ENCODE results near the gene STK32B.
A peak's percentile ranks its signal among the peaks of the same experiment; 100 is the strongest.
"Not testable (repeated sequence)": the region's sequence is repeated elsewhere in the genome, so short reads cannot be mapped to it uniquely, and the experiment has no call there.

The STK32B gene

DNA sequence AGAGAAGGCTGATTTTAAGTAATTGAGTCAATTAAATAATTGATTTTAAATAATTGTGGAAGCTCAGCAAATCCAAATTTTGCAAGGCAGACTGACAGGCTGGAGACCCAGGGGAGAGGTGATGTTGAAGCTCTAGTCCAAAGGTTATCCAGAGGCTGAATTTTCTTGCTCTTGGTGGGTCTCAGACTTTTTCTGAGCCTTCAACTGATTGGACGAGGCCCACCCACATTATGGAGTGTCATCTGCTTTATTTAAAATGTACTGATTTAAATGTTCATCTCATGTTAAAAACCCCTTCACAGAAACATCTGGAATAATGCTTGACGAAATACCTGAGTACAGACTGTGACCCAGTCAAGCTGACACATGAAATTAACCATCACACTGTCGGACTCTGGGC lies 20.4 kb upstream of the STK32B start:
- DNase-seq (ENCODE audit: low read depth), result no peak

DNA sequence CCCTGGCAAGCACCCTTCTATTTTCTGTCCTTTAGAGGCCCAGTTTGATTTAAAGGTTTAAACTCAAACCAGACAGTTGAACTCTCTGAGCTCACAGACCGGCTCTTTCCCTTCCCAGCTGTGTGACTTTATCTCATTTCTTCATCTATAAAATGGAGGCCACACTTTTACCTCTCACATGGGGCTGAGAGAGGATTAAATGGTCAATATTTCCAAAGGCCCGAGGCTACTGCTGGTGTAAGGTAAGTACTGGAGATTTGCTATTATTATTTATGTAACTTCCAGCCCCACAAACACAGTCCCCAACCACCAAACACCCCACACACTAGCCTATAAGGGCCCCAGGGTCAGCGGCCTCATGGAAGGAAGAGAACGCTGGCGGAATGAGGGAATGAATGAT lies 18.5 kb upstream of the STK32B start:
- DNase-seq (ENCODE audit: low read depth), result no peak

DNA sequence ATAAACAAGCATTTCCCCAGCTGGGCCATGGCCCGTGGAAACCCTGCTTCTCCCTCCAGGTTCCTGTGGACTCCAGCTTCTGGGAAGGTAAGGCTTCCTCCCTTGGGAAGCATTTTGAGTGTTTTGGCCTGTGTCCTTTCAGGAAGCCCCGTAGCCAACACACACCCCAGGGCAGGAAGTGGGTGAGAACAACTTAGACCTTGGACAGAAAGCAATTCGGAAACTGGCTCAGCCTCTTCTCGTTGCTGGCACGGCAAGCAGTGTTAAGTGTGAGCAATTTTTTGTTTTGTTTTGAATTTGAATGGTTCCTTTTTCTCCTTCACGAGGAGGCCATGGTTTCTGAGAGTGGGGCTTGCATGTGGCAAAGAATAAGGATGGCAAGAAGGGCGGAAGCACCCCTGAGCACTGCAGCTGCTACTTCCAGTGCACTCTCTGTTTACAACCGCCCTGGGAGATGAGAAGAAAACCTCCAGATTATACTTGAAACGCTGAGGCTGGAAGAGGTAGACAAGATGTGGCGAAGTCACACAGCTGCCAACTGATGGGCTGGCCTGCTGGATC lies 17.9 kb upstream of the STK32B start:
- DNase-seq (ENCODE audit: low read depth), result no peak

DNA sequence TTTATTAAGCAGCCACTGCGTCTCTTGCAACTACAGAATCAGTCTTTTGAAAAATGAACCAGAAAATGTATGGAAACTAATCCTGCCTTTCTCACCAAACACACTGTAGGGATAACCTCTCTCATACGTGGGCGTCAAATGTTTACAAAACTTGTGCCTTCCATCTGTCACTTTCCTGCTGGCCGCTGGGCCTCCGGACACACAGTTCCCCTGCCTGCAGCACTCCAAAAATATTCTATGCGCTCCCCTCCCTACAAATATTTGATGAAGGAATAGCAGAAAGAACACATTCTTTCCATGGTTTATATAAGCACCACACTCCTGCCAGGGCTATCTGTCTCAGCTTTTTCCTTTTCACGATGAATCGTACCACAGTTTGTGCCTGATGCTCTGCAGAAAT lies 17.1 kb upstream of the STK32B start:
- no peak for DNase-seq (ENCODE audit: low read depth)

DNA sequence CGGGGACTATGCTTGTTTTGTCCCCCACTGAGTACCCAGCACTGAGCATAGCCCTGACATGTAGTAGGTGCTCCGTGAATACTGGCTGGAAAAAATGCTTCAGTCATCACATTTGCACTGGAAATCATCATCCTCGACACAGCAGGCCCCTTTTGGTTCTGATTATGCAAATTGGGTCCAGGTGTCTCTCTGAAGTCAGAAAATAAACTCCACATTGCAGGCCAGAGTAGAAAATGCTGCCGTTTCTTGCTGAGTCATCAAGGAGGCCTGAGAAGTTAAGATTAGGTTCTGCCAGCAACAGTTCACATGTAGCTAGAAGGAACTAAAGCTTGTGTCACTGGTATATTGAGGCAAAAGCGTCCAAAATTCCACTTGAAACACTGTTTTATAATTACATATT lies 15.0 kb upstream of the STK32B start:
- peak; percentile 33 for DNase-seq (ENCODE audit: low read depth)

DNA sequence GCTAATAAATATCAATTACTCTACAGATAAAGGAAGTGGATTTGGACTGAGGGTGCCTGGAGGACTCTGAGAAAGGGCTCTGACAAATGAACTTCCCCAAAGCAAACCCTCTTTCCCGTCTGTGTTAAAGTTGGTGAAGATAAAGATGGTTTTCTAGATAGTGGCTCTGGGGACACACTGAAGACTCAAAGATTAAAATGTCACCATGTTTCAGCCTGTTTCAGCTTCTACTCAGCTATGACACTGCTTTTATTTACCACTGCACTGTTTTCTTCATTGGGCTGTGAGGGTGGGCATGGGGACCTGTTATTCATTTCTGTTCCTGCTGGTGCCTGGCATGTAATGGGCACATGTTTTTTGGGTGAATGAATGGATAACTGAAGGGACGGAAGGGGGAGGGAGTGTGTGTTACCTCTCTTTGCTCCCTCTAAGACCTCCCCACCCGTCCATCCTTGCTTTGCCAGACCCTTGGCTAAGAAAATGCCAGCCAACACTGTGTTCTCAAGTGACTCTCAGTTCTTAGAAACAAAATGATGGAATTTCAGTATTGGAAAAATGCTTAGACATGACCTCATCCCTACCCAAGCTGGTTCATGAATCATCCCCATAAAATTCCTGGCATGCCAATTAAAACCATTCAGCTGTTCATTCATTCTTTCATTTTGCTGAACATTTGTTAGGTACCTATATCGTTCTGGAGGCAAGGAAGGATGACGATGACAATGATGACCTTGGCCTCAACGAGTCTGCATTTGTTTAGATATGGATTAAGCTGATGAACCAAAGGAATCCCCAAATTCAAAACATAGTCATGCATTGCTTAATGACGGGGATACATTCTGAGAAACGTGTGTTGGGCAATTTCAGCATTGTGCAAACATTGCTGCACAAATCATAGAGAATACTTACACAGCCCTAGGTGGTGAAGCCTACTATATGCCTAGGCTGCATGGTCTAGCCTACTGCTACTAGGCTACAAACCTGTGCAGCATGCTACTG lies 13.4 kb upstream of the STK32B start:
- peak; percentile 99 for DNase-seq (ENCODE audit: low read depth)

DNA sequence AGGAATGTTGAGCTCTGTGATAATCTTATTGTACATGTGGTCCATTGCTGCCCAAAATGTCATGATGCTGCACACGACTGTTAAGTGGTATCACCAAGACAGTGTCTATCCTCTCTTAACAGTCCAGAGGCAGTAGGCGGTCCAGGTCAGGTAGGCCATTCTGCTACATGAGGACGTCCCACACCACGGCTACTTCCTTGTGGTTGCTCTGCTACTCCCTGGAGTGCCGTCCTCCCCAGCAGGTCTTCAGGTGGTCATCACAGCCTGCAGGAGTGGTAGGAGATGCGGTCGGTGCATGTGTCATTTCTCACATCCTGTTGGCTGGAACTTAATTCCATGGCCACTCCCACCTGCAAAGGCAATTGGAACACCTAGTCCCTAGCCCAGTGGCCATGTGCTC lies 11.5 kb upstream of the STK32B start:
- DNase-seq (ENCODE audit: low read depth), result no peak

DNA sequence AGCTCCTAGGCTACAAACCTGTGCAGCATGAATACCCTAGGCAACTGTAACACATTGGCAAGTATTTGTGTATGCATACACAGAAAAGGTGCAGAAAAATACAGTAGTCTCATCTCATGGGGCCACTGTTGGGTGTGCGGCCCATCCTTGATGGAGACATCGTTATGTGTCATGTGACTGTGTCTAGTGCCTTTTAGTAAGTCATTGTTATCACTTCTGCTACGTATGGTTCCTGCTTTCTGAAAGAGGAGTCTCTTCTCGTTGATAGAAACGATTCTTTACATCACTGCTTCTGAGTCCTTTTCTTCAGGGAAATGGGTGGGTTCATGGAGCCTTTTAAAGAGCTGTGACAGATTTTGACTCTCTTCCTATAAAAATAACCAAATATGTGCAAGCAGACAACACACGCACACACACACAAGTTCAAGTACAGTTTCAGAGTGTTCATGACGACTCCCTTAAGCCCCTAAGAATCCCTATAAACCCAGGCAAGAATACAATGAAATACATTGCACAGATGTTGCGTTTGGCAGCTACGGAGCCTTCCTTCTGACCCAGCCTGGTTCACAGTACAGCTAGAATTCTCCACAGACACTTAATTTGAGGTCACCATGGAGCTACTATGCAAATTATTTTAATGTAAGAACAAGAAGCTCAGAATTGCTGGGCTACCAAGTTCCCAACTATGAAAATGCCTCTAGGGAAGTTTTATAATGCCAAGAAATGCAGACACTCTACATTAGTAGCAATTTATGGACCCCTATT lies 10.2 kb upstream of the STK32B start:
- no peak for DNase-seq (ENCODE audit: low read depth)

DNA sequence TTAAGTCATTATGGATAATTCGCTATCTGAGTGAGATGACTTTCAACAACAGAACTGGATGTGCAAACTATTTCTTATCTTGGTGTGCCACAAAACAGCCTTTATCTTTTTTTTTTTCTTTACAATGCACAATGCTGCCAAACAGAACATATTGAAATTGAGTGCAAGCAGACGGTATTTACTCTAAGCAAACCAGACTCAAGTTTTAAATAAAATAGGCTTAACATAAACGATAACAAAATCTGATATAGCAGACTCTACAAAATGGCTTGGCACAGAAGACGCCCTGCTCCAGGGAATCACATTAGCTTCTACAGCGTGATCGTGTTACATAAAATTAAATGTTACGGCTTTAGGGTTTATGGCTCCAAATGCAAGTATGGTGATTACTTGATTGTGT lies 9.6 kb upstream of the STK32B start:
- no peak for DNase-seq (ENCODE audit: low read depth)

DNA sequence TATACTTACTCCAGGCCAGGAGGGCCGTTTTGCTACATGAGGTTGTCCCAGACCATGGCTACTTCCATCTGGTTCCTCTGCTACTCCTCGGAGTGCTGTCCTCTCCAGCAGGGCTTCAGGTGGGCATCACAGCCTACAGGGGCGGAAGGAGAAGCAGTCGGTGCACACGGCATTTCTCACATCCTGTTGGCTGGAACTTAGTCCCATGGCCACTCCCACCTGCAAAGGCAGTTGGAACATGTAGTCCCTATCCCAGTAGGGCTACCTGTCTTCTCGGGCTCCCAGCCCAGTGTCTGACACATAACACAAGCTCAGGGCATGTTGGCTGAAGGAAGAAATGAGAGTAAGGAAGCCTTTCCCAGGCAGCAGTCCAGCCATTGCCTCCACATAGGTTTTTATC lies 7.7 kb upstream of the STK32B start:
- DNase-seq (ENCODE audit: low read depth), result no peak

DNA sequence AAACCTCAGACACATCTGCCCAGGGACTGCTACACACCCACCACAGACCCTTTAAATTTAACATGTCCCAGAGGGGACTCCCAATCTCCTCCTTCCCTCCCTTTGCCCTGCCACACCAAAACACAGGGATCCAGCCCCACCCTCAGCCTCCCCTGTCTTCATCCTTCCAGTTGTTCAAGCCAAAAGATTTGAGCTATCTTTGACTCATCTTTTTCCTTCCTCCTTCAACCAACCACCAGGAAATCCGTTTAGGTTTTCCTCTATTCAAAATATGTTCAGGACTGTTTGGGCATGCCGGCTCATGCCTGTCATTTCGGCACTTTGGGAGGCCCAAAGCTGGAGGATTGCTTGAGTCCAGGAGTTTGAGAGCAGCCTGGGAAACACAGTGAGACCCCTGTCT lies 6.9 kb upstream of the STK32B start:
- DNase-seq (ENCODE audit: low read depth), result no peak

DNA sequence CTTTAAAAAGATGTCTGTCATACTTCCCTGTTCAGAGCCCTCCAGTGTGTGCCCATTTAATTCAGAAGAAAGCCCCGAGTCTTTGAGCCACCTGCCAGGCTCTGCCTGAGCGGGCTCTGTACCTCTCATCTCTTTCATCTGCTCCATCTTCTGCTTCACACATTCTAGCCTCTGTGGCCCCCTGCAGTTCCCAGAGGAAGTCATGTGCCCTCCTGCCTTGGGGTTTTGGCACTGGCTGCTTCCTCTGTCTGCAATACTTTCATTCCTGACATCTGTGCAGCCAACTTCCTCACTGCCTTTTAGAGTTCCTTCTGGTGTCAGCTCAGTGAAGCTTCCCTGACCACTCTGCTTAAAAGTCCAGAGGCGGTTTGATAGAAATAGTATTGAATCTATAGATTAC lies 6.2 kb upstream of the STK32B start:
- no peak for DNase-seq (ENCODE audit: low read depth)

DNA sequence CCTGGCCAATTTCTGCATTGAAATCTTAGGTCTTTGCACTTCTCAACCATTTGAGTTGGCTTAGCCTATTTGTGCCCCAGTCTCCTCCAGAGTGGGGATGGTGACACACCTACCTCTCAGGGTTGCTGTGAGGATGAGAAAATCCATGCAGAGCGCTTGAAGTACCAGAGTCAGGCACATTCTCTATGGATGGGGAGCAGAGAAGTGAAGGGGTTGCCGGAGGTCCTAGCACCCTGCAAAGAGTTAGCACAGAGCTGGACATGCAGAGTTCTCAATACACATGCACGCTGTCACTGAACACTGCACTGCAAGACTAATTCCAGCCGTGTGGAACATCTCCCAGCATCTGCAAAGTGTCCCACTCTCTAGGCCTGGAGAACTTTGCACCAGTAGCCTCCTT lies 2.6 kb upstream of the STK32B start:
- DNase-seq (ENCODE audit: low read depth), result no peak

DNA sequence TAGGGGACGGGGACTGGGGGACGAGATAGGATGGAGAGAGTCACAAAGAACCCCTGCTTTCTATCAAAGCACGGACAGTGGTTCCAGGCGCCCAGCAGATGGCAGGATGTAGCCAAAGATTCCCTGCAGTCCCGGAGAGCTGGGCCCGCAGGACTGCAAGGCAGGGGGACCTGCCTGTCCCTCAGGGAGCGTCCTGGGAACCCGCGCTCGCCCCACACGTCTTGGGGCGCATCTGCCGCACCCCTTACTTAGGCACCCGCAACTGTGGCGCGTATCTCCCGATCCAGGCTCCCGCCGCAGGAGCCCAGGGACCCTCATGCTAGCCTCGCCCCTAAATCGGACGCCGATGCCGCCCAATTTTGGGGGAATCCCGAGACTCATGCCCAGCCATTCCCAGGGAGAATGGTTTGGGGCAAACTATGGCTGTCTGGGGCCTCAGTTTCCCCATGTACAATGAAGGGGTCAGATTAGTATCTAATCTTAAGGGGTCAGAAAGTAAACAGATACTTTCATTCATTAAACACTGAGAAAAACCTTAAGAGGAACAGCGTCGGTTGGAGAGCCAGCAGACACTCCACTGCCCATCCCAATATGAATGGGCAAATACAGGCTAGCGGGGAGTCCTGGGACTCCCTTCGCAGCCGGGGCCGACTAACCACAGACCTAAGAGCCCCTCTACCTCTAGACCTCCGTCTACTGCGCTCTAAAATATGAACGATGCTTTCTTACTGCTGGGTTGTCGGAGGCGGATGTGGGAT lies 581 bp upstream of the STK32B start:
- DNase-seq (ENCODE audit: low read depth), result no peak

DNA sequence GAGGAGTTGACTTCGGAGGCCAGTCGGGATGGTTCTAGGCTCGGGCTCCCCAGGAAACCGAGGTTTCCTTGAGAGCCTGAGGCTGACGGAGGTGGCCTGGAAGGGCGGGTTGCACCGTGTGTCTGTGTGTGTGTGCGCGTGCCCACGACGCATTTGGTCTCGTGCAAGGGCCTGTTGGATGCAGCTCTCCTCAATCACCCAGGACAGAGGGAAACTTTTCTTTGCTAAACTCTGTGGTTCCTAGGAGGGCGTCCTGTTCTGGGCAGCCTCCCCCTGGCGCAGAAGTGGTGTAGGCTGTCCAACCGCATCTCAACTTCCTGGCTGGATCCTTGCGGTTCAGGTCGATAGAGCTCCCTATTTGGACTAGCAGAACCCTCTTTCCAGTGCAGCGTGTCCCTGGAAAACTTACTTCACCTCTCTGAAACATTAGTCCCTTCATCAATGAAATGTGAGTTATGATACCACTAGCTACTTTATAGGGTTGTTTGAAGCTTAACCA lies 973 bp downstream of the STK32B start:
- DNase-seq (ENCODE audit: low read depth), result no peak

DNA sequence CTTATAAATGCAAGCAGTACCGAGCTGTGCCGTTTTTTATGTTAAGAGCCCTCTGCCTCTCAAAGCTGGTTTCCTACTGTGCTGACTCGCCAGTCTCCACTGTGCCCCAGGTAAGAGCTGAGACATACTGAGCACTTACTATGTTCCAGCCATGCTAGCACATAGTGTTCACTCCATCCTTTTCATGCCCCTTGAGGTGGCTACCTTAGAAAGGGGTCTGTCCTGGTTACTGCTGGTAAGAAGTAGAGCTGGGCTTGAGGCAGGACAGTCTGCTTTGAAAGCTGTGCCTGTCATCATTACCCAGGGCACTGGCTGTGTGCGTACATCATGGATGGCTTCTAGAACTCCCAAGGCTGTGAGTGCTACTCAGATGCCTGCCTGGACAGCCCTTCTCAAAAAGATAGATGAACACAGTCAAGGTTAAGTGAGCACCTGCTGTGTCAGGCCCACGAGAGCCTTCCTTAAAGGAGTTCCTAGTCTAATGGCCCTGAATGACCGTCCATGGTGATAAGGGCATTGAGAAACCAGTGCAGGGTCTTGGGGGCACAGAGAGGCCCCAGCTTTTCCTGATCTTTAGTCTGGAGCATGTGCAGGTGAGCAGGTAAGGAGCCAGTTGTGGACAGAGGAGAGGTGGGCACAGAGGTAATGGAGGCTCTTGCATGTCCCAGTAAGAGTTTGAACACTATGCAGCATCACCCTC lies 1.6 kb downstream of the STK32B start:
- no peak for DNase-seq (ENCODE audit: low read depth)

DNA sequence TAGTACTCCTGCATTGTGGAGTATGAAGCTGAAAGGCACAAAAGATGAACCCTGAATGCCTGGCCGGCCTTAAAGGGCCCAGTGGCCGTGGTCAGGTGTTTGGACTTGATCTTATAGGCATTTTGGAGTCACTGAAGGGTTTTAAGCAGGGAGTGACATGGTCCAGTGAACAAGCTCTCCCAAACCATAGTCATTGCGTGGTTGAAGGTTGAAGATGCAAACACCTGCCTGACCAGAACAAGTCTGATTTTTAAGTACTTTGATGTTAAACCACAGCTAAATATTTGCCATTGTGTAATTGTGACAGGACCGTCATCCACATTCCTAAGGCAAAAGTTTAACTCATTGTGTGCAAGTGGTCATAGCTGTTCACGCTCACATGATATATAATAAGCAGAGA lies 3.3 kb downstream of the STK32B start:
- DNase-seq (ENCODE audit: low read depth), result no peak

DNA sequence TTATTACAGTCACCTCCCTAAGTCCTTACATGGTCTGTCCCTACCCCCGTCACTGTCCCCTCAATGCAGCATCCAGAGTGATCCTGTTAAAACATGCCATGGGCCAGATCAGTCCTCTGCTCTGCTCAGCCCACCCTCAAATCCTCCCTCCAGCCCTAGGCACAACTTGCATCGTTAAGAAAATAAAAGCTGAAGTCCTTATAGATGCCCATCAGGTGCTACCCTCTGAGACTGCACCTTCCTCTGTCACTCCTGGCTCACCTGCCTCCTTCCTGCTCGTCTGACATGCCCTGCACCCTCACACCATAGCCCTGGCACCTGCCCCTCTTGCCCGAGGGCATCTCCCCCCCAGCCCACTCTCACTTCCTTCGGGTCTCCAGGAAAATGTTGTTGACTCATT lies 4.1 kb downstream of the STK32B start:
- DNase-seq (ENCODE audit: low read depth), result no peak

DNA sequence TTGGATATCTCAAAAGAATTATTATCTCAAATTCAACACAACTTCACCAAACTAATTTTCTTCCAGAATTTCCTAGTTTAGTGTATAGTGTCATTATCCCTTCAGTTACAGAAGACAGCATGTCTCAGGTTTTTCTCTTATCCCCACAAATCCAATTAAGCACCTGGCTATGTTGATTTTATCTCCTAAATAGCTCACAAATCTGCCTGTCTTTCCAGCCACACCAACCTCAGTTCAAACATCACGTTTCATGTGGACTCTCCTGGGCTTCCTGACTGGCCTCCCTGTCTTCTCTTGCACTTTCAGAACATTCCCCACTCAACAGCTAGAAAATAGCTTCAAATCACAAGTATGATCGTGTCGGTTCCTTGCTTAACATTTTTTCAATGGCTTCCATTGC lies 14.8 kb downstream of the STK32B start:
- no peak for DNase-seq (ENCODE audit: low read depth)

DNA sequence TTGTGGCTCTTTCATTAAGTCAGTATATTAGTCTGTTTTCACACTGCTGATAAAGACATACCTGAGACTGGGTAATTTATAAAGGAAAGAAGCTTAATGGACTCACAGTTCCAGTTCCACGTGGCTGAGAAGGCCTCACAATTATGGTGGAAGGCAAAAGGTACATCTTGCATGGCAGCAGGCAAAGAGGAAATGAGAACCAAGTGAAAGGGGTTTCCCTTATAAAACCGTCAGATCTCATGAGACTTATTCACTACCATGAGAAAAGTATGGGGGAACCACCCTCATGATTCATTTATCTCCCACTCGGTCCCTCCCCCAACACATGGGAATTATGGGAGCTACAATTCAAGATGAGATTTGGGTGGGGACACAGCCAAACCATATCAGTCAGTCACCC lies 15.7 kb downstream of the STK32B start:
- DNase-seq (ENCODE audit: low read depth), result not testable (repeated sequence)

DNA sequence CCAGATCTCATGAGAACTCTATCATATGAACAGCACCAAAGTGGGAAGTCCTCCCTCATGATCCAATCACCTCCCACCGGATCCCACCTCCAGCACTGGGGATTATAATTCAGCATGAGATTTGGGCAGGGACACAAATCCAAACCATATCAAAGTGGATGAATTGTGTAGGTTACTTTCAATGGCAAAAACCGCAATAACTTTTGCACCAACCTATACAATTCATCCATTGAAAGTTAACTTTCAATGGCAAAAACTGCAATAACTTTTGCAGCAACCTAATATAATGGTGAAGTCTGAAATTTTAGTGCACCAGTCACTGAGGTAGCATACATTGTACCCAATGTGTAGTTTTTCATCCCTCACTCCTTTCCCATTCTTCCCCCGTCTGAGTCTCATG lies 16.6 kb downstream of the STK32B start:
- no peak for DNase-seq (ENCODE audit: low read depth)
